ENCODE measurements around the gene SP7.

The SP7 gene

GRCh38 chr12:53336181-53336681, at the start of gene SP7:
TSS of gene SP7 (minus strand) at chr12:53336354. CDS start at chr12:53335646, 708 bp downstream.
- Histone ChIP-seq H4K20me1 (ENCODE audit: insufficient read depth, low read length) (no peaks in the 10 kb centered on the region), H3K27ac (ENCODE audit: low read length) (no peak within 1 kb of the TSS), H3K27me3 (replicated peaks; ENCODE audit: insufficient read depth, low read length) (peaks cover 21% of the 10 kb centered on the region; the same call in 1 of the 2 replicates), H3F3A (ENCODE audit: insufficient read depth, low read length) (no peaks in the 10 kb centered on the region), H2AFZ (ENCODE audit: low read length) (no peak within 1 kb of the TSS), H3K4me1 (ENCODE audit: low read length) (no peaks in the 10 kb centered on the region), H3K79me2 (ENCODE audit: low read length) (no peaks in the 10 kb centered on the region), H3K9me2 (replicated peaks; ENCODE audit: insufficient read depth, low read length) (no peaks in the 10 kb centered on the region), H3K4me3 (ENCODE audit: low read length) (no peak within 1 kb of the TSS), H3K4me2 (ENCODE audit: low read depth, low read length) (no peak within 1 kb of the TSS), H3K36me3 (replicated peaks; ENCODE audit: insufficient read depth, low read length) (no peaks in the 10 kb centered on the region), H3K9me3 (replicated peaks; ENCODE audit: insufficient read depth, low read length) (no peaks in the 10 kb centered on the region), H3K9ac (ENCODE audit: low read length) (no peak within 1 kb of the TSS)
- DNase-seq = no peak
- TF ChIP-seq EZH2phosphoT487 (IDR thresholded peaks at IDR 0.05; ENCODE audit: low read length) = no peak
- no peak for TF ChIP-seq CTCF (IDR thresholded peaks at IDR 0.05; ENCODE audit: low read length)
- TF ChIP-seq EZH2 (optimal IDR thresholded peaks at IDR 0.05; ENCODE audit: low read depth, low read length) = no peak

GRCh38 chr12:53383258-53383657, 47.1 kb upstream of the SP7 start:
- no peak overlapping the region for H3K9ac ChIP-seq (ENCODE audit: low read length)
- no peaks in the 10 kb centered on the region for H3K27me3 ChIP-seq (replicated peaks; ENCODE audit: insufficient read depth, low read length)
- H3K27ac ChIP-seq (ENCODE audit: low read length) = no peak overlapping the region
- H3K79me2 ChIP-seq (ENCODE audit: low read length) = peaks cover 75% of the 10 kb centered on the region
- peaks cover 12% of the 10 kb centered on the region for H3K36me3 ChIP-seq (replicated peaks; ENCODE audit: insufficient read depth, low read length)
- no peak overlapping the region for H2AFZ ChIP-seq (ENCODE audit: low read length)
- peaks cover 33% of the 10 kb centered on the region for H3K4me1 ChIP-seq (ENCODE audit: low read length)
- DNase-seq = no peak
- no peaks in the 10 kb centered on the region for H4K20me1 ChIP-seq (ENCODE audit: insufficient read depth, low read length)
- no peaks in the 10 kb centered on the region for H3K9me3 ChIP-seq (replicated peaks; ENCODE audit: insufficient read depth, low read length)
- peaks cover 9% of the 10 kb centered on the region for H3F3A ChIP-seq (ENCODE audit: insufficient read depth, low read length)
- H3K4me2 ChIP-seq (ENCODE audit: low read depth, low read length) = peak overlapping the region; percentile 89; the same call in 1 of the 2 replicates
- H3K9me2 ChIP-seq (replicated peaks; ENCODE audit: insufficient read depth, low read length) = no peaks in the 10 kb centered on the region
- no peak overlapping the region for H3K4me3 ChIP-seq (ENCODE audit: low read length)
- TF ChIP-seq EZH2phosphoT487 (IDR thresholded peaks at IDR 0.05; ENCODE audit: low read length) = no peak
- no peak for TF ChIP-seq CTCF (IDR thresholded peaks at IDR 0.05; ENCODE audit: low read length)
- no peak for TF ChIP-seq EZH2 (optimal IDR thresholded peaks at IDR 0.05; ENCODE audit: low read depth, low read length)

- Histone ChIP-seq H3K4me2 (ENCODE audit: low read depth, low read length) (peak overlapping the region; percentile 89), H3K27ac (ENCODE audit: low read length) (peak overlapping the region; percentile 49; the same call in 1 of the 2 replicates), H3K79me2 (ENCODE audit: low read length) (peaks cover 62% of the 10 kb centered on the region), H4K20me1 (ENCODE audit: insufficient read depth, low read length) (no peaks in the 10 kb centered on the region), H3K4me3 (ENCODE audit: low read length) (peak overlapping the region; percentile 29), H3K9ac (ENCODE audit: low read length) (peak overlapping the region; percentile 39; the same call in 1 of the 2 replicates), H3K9me2 (replicated peaks; ENCODE audit: insufficient read depth, low read length) (no peaks in the 10 kb centered on the region), H3K27me3 (replicated peaks; ENCODE audit: insufficient read depth, low read length) (no peaks in the 10 kb centered on the region), H2AFZ (ENCODE audit: low read length) (no peak overlapping the region), H3K9me3 (replicated peaks; ENCODE audit: insufficient read depth, low read length) (no peaks in the 10 kb centered on the region), H3K4me1 (ENCODE audit: low read length) (peaks cover 28% of the 10 kb centered on the region), H3F3A (ENCODE audit: insufficient read depth, low read length) (peaks cover 9% of the 10 kb centered on the region), H3K36me3 (replicated peaks; ENCODE audit: insufficient read depth, low read length) (peaks cover 10% of the 10 kb centered on the region)
- TF ChIP-seq CTCF (IDR thresholded peaks at IDR 0.05; ENCODE audit: low read length) (peak; percentile 60), EZH2 (optimal IDR thresholded peaks at IDR 0.05; ENCODE audit: low read depth, low read length) (no peak)
- peak; percentile 69 for DNase-seq
These were observed 45.8 kb upstream of the SP7 start for GRCh38 chr12:53381731-53382630.
